AG10803 (cell line): ENCODE data around the gene NOX4.

ENCODE experiments used
- DNase-seq: peaks from one replicate; pipeline ENCODE4 v3.0.0; 2010; ENCODE audit warnings: low read depth
- H3K4me3 ChIP-seq: 2 replicates; pipeline ENCODE4 v1.5.1; 2011; ENCODE audit warnings: mild to moderate bottlenecking, low read length, control low read depth
- CTCF ChIP-seq: conservative IDR thresholded peaks from 2 replicates; pipeline ENCODE4 v1.5.1; 2011; ENCODE audit warnings: mild to moderate bottlenecking, low read length, control low read depth, inconsistent platforms

NOX4 gene

GRCh38 chr11:89279176-89279575 lies 212.0 kb downstream of the NOX4 start:
- H3K4me3 ChIP-seq: no peak overlapping the region
- DNase-seq: no peak
- TF ChIP-seq CTCF: no peak

- no peak for DNase-seq
- no peak for TF ChIP-seq CTCF
- H3K4me3 ChIP-seq: no peak overlapping the region
Observed at GRCh38 chr11:89275966-89276365, 215.2 kb downstream of the NOX4 start.
